Lower leg skin (tissue), 3 donors: Measurements from ENCODE around the gene SLC25A22.

Experiments
- CTCF ChIP-seq, 3 donors: fragments of 450-650 bp; IDR thresholded peaks; one replicate each; pipeline ENCODE4 v1.5.1; 2016; ENCODE audit warnings: antibody characterized with exemption in 3 of 3, mild to moderate bottlenecking in 3 of 3, moderate library complexity in 2 of 3
- POLR2A ChIP-seq, 2 donors: fragments of 450-650 bp; IDR thresholded peaks; one replicate each; pipeline ENCODE4 v1.6.1; 2016 to 2017; ENCODE audit warnings: antibody characterized with exemption in 2 of 2, mild to moderate bottlenecking in 1 of 2, moderate library complexity in 1 of 2

GRCh38 chr11:771617-772204 lies 26.4 kb downstream of the SLC25A22 start:
- TF ChIP-seq CTCF (IDR thresholded peaks at IDR 0.05) = no peak
- no peak for TF ChIP-seq POLR2A (IDR thresholded peaks at IDR 0.05)
